Measurements from ENCODE around the gene MB21D2. TPM values are rescaled to one million over a fixed set of nuclear protein-coding genes. Genes with fewer than 3 reads are reported as not detected.

Gene MB21D2
- total RNA-seq, 1 donor from 2014 or later = 15.1 TPM

DNA sequence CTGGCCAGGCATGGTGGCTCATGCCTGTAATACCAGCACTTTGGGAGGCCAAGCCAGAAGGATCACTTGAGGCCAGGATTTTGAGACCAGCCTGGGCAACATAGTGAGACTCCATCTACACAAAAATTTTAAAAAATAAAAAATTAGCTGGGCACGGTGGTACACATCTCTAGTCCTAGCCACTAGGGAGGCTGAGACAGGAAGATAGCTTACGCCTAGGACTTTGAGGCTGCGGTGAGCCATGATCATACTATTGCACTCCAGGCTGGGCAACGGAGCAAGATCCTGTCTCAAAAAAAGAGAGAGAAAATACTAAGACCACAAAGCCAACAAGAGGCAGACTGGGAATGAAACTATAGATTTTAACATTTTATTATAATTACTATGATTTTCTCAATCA lies 4.1 kb downstream of the MB21D2 start:
- peaks cover 14% of the 10 kb centered on the region for H3K27me3 ChIP-seq
- H3F3A ChIP-seq (ENCODE audit: low read depth) = peaks cover 30% of the 10 kb centered on the region
- no peak overlapping the region for H3K4me3 ChIP-seq
- Mint-ChIP-seq H3K27me3 (ENCODE audit: insufficient read depth, low read depth) (peaks cover 8% of the 10 kb centered on the region), H3K27ac (no peak overlapping the region), H3K4me3 (no peak overlapping the region), H3K9me3 (no peaks in the 10 kb centered on the region), H3K4me1 (peaks cover 20% of the 10 kb centered on the region), H3K36me3 (no peaks in the 10 kb centered on the region)
- no peaks in the 10 kb centered on the region for H3K9me3 ChIP-seq (ENCODE audit: low read depth)
- H4K20me1 ChIP-seq (ENCODE audit: low read depth) = peaks cover 28% of the 10 kb centered on the region
- TF ChIP-seq, protein P1, sequence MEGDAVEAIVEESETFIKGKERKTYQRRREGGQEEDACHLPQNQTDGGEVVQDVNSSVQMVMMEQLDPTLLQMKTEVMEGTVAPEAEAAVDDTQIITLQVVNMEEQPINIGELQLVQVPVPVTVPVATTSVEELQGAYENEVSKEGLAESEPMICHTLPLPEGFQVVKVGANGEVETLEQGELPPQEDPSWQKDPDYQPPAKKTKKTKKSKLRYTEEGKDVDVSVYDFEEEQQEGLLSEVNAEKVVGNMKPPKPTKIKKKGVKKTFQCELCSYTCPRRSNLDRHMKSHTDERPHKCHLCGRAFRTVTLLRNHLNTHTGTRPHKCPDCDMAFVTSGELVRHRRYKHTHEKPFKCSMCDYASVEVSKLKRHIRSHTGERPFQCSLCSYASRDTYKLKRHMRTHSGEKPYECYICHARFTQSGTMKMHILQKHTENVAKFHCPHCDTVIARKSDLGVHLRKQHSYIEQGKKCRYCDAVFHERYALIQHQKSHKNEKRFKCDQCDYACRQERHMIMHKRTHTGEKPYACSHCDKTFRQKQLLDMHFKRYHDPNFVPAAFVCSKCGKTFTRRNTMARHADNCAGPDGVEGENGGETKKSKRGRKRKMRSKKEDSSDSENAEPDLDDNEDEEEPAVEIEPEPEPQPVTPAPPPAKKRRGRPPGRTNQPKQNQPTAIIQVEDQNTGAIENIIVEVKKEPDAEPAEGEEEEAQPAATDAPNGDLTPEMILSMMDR (IDR thresholded peaks at IDR 0.05) = no peak
- TF ChIP-seq EZH2 (IDR thresholded peaks at IDR 0.05) = no peak
- no peak for TF ChIP-seq EZH2phosphoT487 (IDR thresholded peaks at IDR 0.05)
- no peak for DNase-seq (ENCODE audit: low spot score)
- H3K9ac ChIP-seq = no peak overlapping the region
- H3K4me2 ChIP-seq = no peak overlapping the region
- peaks cover 21% of the 10 kb centered on the region for H3K4me1 ChIP-seq
- H2AFZ ChIP-seq (replicated peaks) = no peak overlapping the region
- H3K27ac ChIP-seq = no peak overlapping the region
- peaks cover 69% of the 10 kb centered on the region for H3K79me2 ChIP-seq (ENCODE audit: low read depth)
- H3K36me3 ChIP-seq = no peaks in the 10 kb centered on the region

DNA sequence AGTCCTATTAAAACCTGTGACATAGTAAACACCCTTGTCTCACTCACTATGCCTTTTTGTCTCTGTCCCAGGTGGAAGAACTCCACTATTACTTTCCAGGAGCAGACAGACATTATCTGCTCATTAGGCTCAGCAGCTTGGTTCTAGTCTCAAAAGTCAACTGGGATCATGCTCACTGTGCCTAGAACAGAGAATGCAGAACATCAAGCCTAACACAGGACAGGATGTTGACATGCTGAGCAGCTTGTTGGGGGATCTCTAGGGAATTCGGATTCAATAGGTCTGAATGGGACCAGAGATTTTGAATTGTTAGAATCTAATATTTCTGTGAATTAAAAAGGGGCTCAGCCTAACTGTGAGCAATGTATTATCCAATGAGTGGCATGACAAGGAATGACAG lies 6.4 kb downstream of the MB21D2 start:
- TF ChIP-seq EZH2 (IDR thresholded peaks at IDR 0.05) (no peak), EZH2phosphoT487 (IDR thresholded peaks at IDR 0.05) (no peak)
- TF ChIP-seq, protein P1 (IDR thresholded peaks at IDR 0.05) = no peak
- Histone ChIP-seq H3K4me3 (no peak overlapping the region), H2AFZ (replicated peaks) (no peak overlapping the region), H4K20me1 (ENCODE audit: low read depth) (peaks cover 27% of the 10 kb centered on the region), H3K9me3 (ENCODE audit: low read depth) (no peaks in the 10 kb centered on the region), H3K27ac (no peak overlapping the region), H3K9ac (no peak overlapping the region), H3K79me2 (ENCODE audit: low read depth) (peaks cover 78% of the 10 kb centered on the region), H3F3A (ENCODE audit: low read depth) (peaks cover 16% of the 10 kb centered on the region), H3K4me1 (peaks cover 19% of the 10 kb centered on the region), H3K36me3 (no peaks in the 10 kb centered on the region), H3K4me2 (no peak overlapping the region), H3K27me3 (peaks cover 10% of the 10 kb centered on the region)
- Mint-ChIP-seq H3K27me3 (ENCODE audit: insufficient read depth, low read depth) (peaks cover 5% of the 10 kb centered on the region), H3K4me3 (no peak overlapping the region), H3K36me3 (peaks cover 2% of the 10 kb centered on the region), H3K9me3 (no peaks in the 10 kb centered on the region), H3K4me1 (peaks cover 19% of the 10 kb centered on the region), H3K27ac (no peak overlapping the region)
- no peak for DNase-seq (ENCODE audit: low spot score)

DNA sequence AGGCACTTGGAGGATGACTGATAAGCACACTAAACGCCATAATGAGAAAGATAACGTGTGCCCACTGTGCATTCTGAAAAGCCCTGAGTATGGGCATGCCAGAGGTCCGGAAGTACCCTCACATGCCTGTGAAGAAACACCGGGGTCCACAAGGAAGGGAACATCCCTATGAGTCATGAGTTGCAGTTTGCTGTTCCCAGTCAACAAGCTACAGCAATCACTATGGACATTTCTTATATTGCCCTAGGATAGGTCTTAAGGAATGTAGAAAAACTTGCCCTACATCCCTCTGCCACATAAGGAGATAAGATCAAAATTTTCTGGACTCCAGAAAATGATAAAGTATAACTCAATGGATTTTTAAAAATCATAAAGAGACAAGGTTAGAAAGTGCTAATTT lies 9.9 kb downstream of the MB21D2 start:
- H3F3A ChIP-seq (ENCODE audit: low read depth) = peaks cover 4% of the 10 kb centered on the region
- H2AFZ ChIP-seq (replicated peaks) = no peak overlapping the region
- H3K9ac ChIP-seq = no peak overlapping the region
- peaks cover 3% of the 10 kb centered on the region for H4K20me1 ChIP-seq (ENCODE audit: low read depth)
- peaks cover 64% of the 10 kb centered on the region for H3K79me2 ChIP-seq (ENCODE audit: low read depth)
- no peak overlapping the region for H3K27ac ChIP-seq
- no peak overlapping the region for H3K4me3 ChIP-seq
- TF ChIP-seq EZH2 (IDR thresholded peaks at IDR 0.05) (no peak), EZH2phosphoT487 (IDR thresholded peaks at IDR 0.05) (no peak)
- TF ChIP-seq, protein P1 (IDR thresholded peaks at IDR 0.05) = no peak
- no peaks in the 10 kb centered on the region for H3K9me3 ChIP-seq (ENCODE audit: low read depth)
- H3K27me3 ChIP-seq = no peaks in the 10 kb centered on the region
- no peak for DNase-seq (ENCODE audit: low spot score)
- peaks cover 4% of the 10 kb centered on the region for H3K4me1 ChIP-seq
- Mint-ChIP-seq H3K27me3 (ENCODE audit: insufficient read depth, low read depth) (peaks cover 3% of the 10 kb centered on the region), H3K36me3 (peaks cover 4% of the 10 kb centered on the region), H3K27ac (no peak overlapping the region), H3K9me3 (peaks cover 1% of the 10 kb centered on the region), H3K4me1 (peaks cover 7% of the 10 kb centered on the region), H3K4me3 (no peak overlapping the region)
- no peak overlapping the region for H3K4me2 ChIP-seq
- no peaks in the 10 kb centered on the region for H3K36me3 ChIP-seq
